WERI-Rb-1 (cell line): ENCODE data around the gene FAM83E.
A peak's percentile ranks its signal among the peaks of the same experiment; 100 is the strongest.
"Not testable (repeated sequence)": the region's sequence is repeated elsewhere in the genome, so short reads cannot be mapped to it uniquely, and the experiment has no call there.

Source experiments
- DNase-seq: peaks from one replicate; pipeline ENCODE4 v3.0.0-alpha.2; 2020
- H3K27ac ChIP-seq: fragments of 250-450 bp; sonication (Bioruptor Pico); 2 replicates; pipeline ENCODE4 v1.5.1; 2020; ENCODE audit warnings: mild to moderate bottlenecking, moderate library complexity
- H3K27me3 ChIP-seq: fragments of 250-450 bp; sonication (Bioruptor Pico); 2 replicates; pipeline ENCODE4 v1.5.1; 2021; ENCODE audit warnings: mild to moderate bottlenecking, low read depth, moderate library complexity; ENCODE audit not compliant: insufficient read depth, severe bottlenecking
- H3K36me3 ChIP-seq: fragments of 250-450 bp; sonication (Bioruptor Pico); 2 replicates; pipeline ENCODE4 v1.5.1; 2020; ENCODE audit warnings: mild to moderate bottlenecking, moderate library complexity
- H3K4me3 ChIP-seq: 2 replicates; pipeline ENCODE4 v1.5.1; 2011; ENCODE audit warnings: low read depth, mild to moderate bottlenecking, control low read depth, low read length
- H3K9me3 ChIP-seq: fragments of 250-450 bp; sonication (Bioruptor Pico); 2 replicates; pipeline ENCODE4 v1.5.1; 2021; ENCODE audit warnings: mild to moderate bottlenecking, moderate library complexity; ENCODE audit not compliant: severe bottlenecking
- CTCF ChIP-seq: IDR thresholded peaks from 2 replicates; pipeline ENCODE4 v1.5.1; 2011; ENCODE audit warnings: low read depth, mild to moderate bottlenecking, control low read depth, inconsistent platforms, low read length

FAM83E gene

GRCh38 chr19:48659768-48660167 is 44.9 kb upstream of the FAM83E start:
- Histone ChIP-seq H3K27me3 (no peaks in the 10 kb centered on the region), H3K4me3 (no peak overlapping the region), H3K27ac (no peak overlapping the region), H3K36me3 (no peaks in the 10 kb centered on the region), H3K9me3 (no peaks in the 10 kb centered on the region)
- no peak for TF ChIP-seq CTCF
- DNase-seq = no peak

- no peak for TF ChIP-seq CTCF
- Histone ChIP-seq H3K9me3 (no peaks in the 10 kb centered on the region), H3K27me3 (no peaks in the 10 kb centered on the region), H3K27ac (no peak overlapping the region), H3K36me3 (no peaks in the 10 kb centered on the region), H3K4me3 (no peak overlapping the region)
- DNase-seq = no peak
These were observed 43.6 kb upstream of the FAM83E start for GRCh38 chr19:48658483-48658882.

DNA sequence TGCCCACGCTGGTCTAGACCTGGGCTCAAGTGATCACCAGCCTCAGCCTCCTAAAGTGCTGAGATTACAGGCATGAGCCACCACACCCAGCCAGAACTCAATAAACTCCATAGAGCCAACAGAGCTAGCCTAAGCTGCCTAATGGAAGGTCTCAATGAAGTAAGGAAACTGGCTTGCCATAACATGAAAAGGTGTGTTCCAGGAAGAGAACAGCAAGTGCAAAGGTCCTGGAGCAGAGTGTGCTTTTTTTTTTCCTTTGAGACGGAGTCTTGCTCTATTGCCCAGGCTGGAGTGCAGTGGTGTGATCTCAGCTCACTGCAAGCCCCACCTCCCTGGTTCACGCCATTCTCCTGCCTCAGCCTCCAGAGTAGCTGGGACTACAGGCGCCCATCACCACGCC is 43.0 kb upstream of the FAM83E start:
- H3K27me3 ChIP-seq, H3K9me3 ChIP-seq, H3K36me3 ChIP-seq, H3K4me3 ChIP-seq, DNase-seq, H3K27ac ChIP-seq: not testable (repeated sequence)

DNA sequence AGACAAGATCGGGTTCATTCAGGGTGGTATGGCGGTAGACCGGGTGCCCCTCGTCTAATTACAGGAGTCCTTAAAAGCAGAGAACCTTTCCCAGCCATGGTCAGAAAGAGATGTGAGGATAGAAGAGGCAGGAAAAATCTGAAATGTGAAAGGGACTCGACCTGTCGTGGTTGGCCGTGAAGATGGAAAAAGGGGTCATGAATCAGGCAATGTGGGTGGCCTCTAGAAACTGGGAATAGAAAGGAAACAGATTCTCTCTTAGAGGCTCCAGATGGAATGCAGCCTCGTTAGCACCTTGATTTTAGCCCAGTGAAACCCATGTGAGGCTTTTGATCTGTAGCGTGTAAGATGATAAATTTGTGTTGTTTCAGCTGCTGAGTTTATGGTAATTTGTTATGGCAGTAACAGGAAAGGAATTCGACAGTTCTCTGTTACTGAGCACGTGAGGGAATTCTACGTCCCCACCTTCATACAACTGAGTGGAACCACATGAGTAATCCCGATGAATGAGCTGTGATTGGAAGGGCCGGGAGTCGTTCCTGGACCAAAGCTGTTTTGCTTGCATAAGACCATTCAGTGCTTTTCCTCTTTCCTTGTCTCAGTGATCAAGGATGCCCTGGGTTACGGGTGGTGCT is 42.1 kb upstream of the FAM83E start:
- no peak for DNase-seq
- Histone ChIP-seq H3K9me3 (no peaks in the 10 kb centered on the region), H3K27ac (peak overlapping the region; percentile 23; the same call in 1 of the 2 replicates), H3K4me3 (no peak overlapping the region), H3K27me3 (no peaks in the 10 kb centered on the region), H3K36me3 (no peaks in the 10 kb centered on the region)
- TF ChIP-seq CTCF = no peak

- TF ChIP-seq CTCF = no peak
- Histone ChIP-seq H3K4me3 (no peak overlapping the region), H3K9me3 (no peaks in the 10 kb centered on the region), H3K36me3 (no peaks in the 10 kb centered on the region), H3K27me3 (no peaks in the 10 kb centered on the region), H3K27ac (peak overlapping the region; percentile 56)
- DNase-seq = peak; percentile 53
These were observed 39.6 kb upstream of the FAM83E start for GRCh38 chr19:48654299-48655059.

- TF ChIP-seq CTCF = no peak
- Histone ChIP-seq H3K36me3 (no peaks in the 10 kb centered on the region), H3K27me3 (no peaks in the 10 kb centered on the region), H3K27ac (no peak overlapping the region), H3K4me3 (no peak overlapping the region), H3K9me3 (no peaks in the 10 kb centered on the region)
- DNase-seq = no peak
These were observed 36.8 kb upstream of the FAM83E start for GRCh38 chr19:48651683-48652048.
